ENCODE results near the gene RAB11FIP4. TPM values are rescaled to one million over a fixed set of nuclear protein-coding genes. Genes with fewer than 3 reads are reported as not detected.

Gene RAB11FIP4
- total and polyA plus RNA-seq, 2 of the 8 experiments (the other 6 are each of a cell fraction or from before 2014, with no cell fraction given): 21.7 to 53.2 TPM

DNA sequence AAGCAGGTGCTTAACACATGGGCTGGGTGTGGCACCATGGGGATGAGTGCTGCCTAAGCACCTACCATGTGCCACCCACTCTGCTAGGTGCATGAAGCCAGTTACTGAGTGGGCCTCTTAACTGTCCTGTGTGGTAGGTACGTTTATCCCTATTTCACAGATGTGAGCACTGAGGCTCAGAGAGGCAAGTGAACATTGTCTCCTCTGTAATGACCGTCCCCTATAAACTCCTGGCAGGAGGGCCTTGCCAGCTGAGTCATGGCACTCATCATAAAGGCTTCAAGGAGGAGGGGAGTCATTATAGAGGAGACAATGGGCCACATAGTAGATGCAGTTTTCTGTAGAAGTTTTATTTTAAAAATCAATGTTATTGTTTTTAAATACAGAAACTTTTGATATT lies 79.1 kb downstream of the RAB11FIP4 start:
- no peak overlapping the region for H3K14ac ChIP-seq (ENCODE audit: insufficient read length)
- no peak overlapping the region for H2AFZ ChIP-seq (ENCODE audit: low read length)
- H2BK5ac ChIP-seq (ENCODE audit: low read depth, low read length): peak overlapping the region; percentile 50; the same call in 1 of the 2 replicates
- 76% methylated on average over 2 of the region's 2 CpGs; no CpG with 5 or more reads in 1 of the 2 experiments for WGBS, 2 experiments (ENCODE audit: extremely low coverage in 1 of 2, insufficient coverage in 1 of 2, insufficient read length in 1 of 2, insufficient replicate concordance in 2 of 2, low coverage in 1 of 2, low lambda C conversion rate in 2 of 2, missing lambda C conversion rate in 1 of 2)
- DNase-seq (ENCODE audit: low read depth in 1 of 2, low spot score in 2 of 2) (no peak), FAIRE-seq (no peak)
- H3K4me3 ChIP-seq (ENCODE audit: extremely low read depth in 1 of 4, insufficient read depth in 2 of 4, low read depth in 3 of 4, low read length in 4 of 4): no peak overlapping the region
- H3K4me1 ChIP-seq (replicated peaks in 1 of 4; ENCODE audit: control insufficient read depth in 3 of 4, insufficient read depth in 4 of 4, low read length in 3 of 4): peaks cover 9 to 34% (median 19%) of the 10 kb centered on the region in 4 experiments
- H3K56ac ChIP-seq (replicated peaks; ENCODE audit: insufficient read length, low read depth, low read length): no peak overlapping the region
- H3K23ac ChIP-seq (ENCODE audit: insufficient read length): no peak overlapping the region
- no peaks in the 10 kb centered on the region for H3K79me2 ChIP-seq (ENCODE audit: control insufficient read depth in 1 of 2, insufficient read depth in 2 of 2, low read length in 2 of 2)
- no peaks in the 10 kb centered on the region for H4K20me1 ChIP-seq (replicated peaks in 1 of 2; ENCODE audit: control insufficient read depth in 1 of 2, insufficient read depth in 2 of 2, low read length in 2 of 2)
- peak overlapping the region; percentile 55 for H3K4ac ChIP-seq (replicated peaks; ENCODE audit: insufficient read length, low read depth, low read length)
- H2BK120ac ChIP-seq (replicated peaks; ENCODE audit: low read depth, low read length): peak overlapping the region; percentile 70
- no peak for TF ChIP-seq ASH2L (IDR thresholded peaks at IDR 0.05; ENCODE audit: low read length)
- no peak for TF ChIP-seq KDM4A (IDR thresholded peaks at IDR 0.05; ENCODE audit: low read depth, low read length, severe bottlenecking)
- TF ChIP-seq, protein P1, sequence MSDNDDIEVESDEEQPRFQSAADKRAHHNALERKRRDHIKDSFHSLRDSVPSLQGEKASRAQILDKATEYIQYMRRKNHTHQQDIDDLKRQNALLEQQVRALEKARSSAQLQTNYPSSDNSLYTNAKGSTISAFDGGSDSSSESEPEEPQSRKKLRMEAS (IDR thresholded peaks at IDR 0.05): no peak
- no peak for TF ChIP-seq PHF8 (conservative IDR thresholded peaks at IDR 0.05; ENCODE audit: low read depth, low read length)
- no peak for TF ChIP-seq SRF (IDR thresholded peaks at IDR 0.05; ENCODE audit: low read depth, low read length)
- TF ChIP-seq KDM1A (IDR thresholded peaks at IDR 0.05; ENCODE audit: borderline replicate concordance, low read length): 0 out of 2 replicates have a peak, but pooled peaks have one; percentile 14
- no peak for TF ChIP-seq HDAC6 (IDR thresholded peaks at IDR 0.05; ENCODE audit: low read depth, low read length)
- no peak overlapping the region for H4K5ac ChIP-seq (ENCODE audit: insufficient read length, low read depth, low read length)
- no peaks in the 10 kb centered on the region for H3K27me3 ChIP-seq (replicated peaks in 1 of 4; ENCODE audit: control insufficient read depth in 3 of 4, extremely low read depth in 1 of 4, insufficient read depth in 3 of 4, low read length in 3 of 4)
- no peaks in the 10 kb centered on the region for H3K23me2 ChIP-seq (ENCODE audit: low read depth, low read length)
- no peak overlapping the region for H4K8ac ChIP-seq (ENCODE audit: extremely low read depth, insufficient read depth, low read length)
- CTCF ChIA-PET (ENCODE audit: partially characterized antibody): interaction anchor here (1.1 kb wide), 1 partner anchor 8 kb away, joined by 4 read pairs; no protein-coding TSS in a partner anchor
- H3K36me3 ChIP-seq (ENCODE audit: control insufficient read depth in 2 of 4, insufficient read depth in 4 of 4, low read length in 3 of 4): no peaks in the 10 kb centered on the region
- H2BK15ac ChIP-seq (ENCODE audit: low read length): 0 out of 2 replicates have a peak overlapping the region, but pooled peaks have one; percentile 21
- peak overlapping the region; percentile 24; the same call in 1 of the 2 replicates for H2BK20ac ChIP-seq (ENCODE audit: low read length)
- no peaks in the 10 kb centered on the region for H3K9me3 ChIP-seq (ENCODE audit: insufficient read depth in 2 of 2, low read depth in 1 of 2, low read length in 1 of 2)
- 0 out of 4 replicates have a peak overlapping the region, but pooled peaks of 1 of the 2 experiments have one; percentile 41 for H3K4me2 ChIP-seq (ENCODE audit: insufficient read depth in 1 of 2, low read depth in 2 of 2, low read length in 2 of 2)
- no peak overlapping the region for H3K27ac ChIP-seq (ENCODE audit: low read depth, low read length)
- peak overlapping the region; percentile 62; the same call in 1 of the 2 replicates for H2BK12ac ChIP-seq (ENCODE audit: low read depth, low read length)
- H2AK5ac ChIP-seq (ENCODE audit: low read depth, low read length): peak overlapping the region; percentile 5; the same call in 1 of the 2 replicates
- POLR2A ChIA-PET (ENCODE audit: partially characterized antibody): no interaction called here
- H3K18ac ChIP-seq (ENCODE audit: extremely low read depth, low read length): no peak overlapping the region
- no peaks in the 10 kb centered on the region for H3K79me1 ChIP-seq (ENCODE audit: low read depth, low read length)
- no peak overlapping the region for H3K9ac ChIP-seq (replicated peaks in 1 of 4; ENCODE audit: extremely low read depth in 1 of 4, low read depth in 3 of 4, low read length in 3 of 4)
- H4K91ac ChIP-seq (replicated peaks; ENCODE audit: insufficient read length, low read length): peak overlapping the region; percentile 98
